SK-N-SH (cell line): ENCODE data around the gene TTLL6.

Source experiments
- CTCF ChIP-seq: fragments of 200-600 bp; sonication (generic); IDR thresholded peaks from 2 replicates; pipeline ENCODE4 v1.6.1; 2017; ENCODE audit warnings: antibody characterized with exemption, mild to moderate bottlenecking, moderate library complexity
- EP300 ChIP-seq, 2 experiments: IDR thresholded peaks; 2 replicates each; pipeline versions ENCODE4 v1.4.0 to v1.6.1; 2012; ENCODE audit warnings: borderline replicate concordance in 1 of 2, low read depth in 1 of 2, low read length in 1 of 2
- FOXM1 ChIP-seq: IDR thresholded peaks from 2 replicates; pipeline ENCODE4 v1.4.0; 2012; ENCODE audit warnings: low read depth, mild to moderate bottlenecking
- IRF3 ChIP-seq: fragments of 150-350 bp; IDR thresholded peaks from 2 replicates; pipeline ENCODE4 v1.6.1; 2016; ENCODE audit warnings: mild to moderate bottlenecking, low read depth, low read length
- RFX5 ChIP-seq: IDR thresholded peaks from 2 replicates; pipeline ENCODE4 v1.6.1; 2012; ENCODE audit warnings: mild to moderate bottlenecking, improper control_type of control experiment, low read length
- RXRA ChIP-seq: IDR thresholded peaks from 2 replicates; pipeline ENCODE4 v1.4.0; 2012; ENCODE audit warnings: low read depth, mild to moderate bottlenecking, borderline replicate concordance
- SIN3A ChIP-seq: IDR thresholded peaks from 2 replicates; pipeline ENCODE4 v1.6.1; 2012; ENCODE audit warnings: low read depth, mild to moderate bottlenecking, low read length, moderate library complexity, borderline replicate concordance

DNA sequence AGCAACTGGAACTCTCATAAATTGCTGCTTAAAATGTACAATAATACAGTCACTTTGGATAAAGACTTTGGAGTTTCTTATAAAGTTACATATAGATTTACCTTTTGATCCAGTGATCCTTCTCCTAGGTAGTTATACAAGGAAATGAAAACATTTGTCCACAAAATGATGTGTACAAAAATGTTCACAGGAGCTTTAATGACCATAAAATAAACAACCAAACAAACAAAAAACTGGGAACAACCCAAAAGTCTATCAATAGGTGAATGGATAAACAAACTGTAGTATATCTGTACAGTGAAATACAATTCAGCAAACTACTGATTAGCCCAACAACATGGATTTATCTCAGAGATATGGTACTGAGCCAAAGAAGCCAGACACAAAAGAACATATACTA lies 37.6 kb downstream of the TTLL6 start:
- TF ChIP-seq CTCF = no peak
- TF ChIP-seq IRF3 = no peak
- no peak for TF ChIP-seq FOXM1
- no peak for TF ChIP-seq RFX5
- TF ChIP-seq EP300 (IDR thresholded peaks at IDR 0.05; ENCODE audit: borderline replicate concordance in 1 of 2, low read depth in 1 of 2, low read length in 1 of 2) = no peak
- no peak for TF ChIP-seq SIN3A
- no peak for TF ChIP-seq RXRA
